Panc1 (cell line): ENCODE data around the gene GRIK4.

Source experiments
- POLR2AphosphoS5 ChIP-seq: IDR thresholded peaks from 2 replicates; pipeline ENCODE4 v1.6.1; 2012; ENCODE audit warnings: mild to moderate bottlenecking, low read depth, low read length, moderate library complexity
- SIN3A ChIP-seq: IDR thresholded peaks from 2 replicates; pipeline ENCODE4 v1.6.1; 2012; ENCODE audit warnings: low read depth, mild to moderate bottlenecking, low read length, moderate library complexity, borderline replicate concordance; ENCODE audit not compliant: insufficient read depth
- TCF7L2 ChIP-seq: IDR thresholded peaks from 2 replicates; pipeline ENCODE4 v1.6.1; 2011; ENCODE audit warnings: mild to moderate bottlenecking, low read depth, low read length, inconsistent platforms
- TF ChIP-seq, protein P1 (sequence below): fragments of 450-650 bp; IDR thresholded peaks from 2 replicates; pipeline ENCODE4 v1.5.1; 2017; ENCODE audit warnings: mild to moderate bottlenecking

DNA sequence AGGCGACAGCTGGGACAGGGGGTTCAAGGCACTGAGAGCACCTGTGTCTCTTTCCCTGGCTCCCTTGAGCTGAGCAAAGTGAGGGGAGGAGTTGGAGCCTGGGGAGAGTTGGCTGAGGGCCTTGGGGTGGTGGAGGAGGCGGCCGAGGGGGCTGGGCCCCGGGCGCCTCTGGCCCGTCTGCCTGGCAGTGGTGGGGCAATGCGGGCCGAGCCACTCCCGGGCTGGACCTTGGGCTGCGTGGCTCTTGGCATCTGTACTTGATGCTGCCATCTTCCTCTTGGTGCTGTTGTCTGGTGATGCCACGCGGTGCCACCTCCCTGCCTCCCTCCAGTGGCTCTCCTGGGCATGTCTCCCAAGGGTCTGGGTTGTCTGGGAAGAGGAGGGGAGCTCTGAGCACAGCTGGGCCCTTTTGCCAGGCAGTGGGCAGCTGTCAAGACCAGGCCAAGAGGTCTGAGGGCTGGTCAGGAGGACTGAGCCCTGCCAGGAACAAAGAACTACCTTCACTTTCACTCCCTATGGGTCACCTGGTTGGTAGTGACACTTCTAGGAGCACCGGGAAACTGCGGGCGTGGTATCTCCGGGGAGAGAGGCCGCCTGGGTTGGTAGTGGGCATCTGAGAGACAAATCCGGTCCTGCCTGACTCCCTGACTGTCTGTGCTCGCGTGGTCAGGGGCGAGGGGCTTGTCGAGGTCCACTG is 1.3 kb downstream of the GRIK4 start:
- TF ChIP-seq, protein P1, sequence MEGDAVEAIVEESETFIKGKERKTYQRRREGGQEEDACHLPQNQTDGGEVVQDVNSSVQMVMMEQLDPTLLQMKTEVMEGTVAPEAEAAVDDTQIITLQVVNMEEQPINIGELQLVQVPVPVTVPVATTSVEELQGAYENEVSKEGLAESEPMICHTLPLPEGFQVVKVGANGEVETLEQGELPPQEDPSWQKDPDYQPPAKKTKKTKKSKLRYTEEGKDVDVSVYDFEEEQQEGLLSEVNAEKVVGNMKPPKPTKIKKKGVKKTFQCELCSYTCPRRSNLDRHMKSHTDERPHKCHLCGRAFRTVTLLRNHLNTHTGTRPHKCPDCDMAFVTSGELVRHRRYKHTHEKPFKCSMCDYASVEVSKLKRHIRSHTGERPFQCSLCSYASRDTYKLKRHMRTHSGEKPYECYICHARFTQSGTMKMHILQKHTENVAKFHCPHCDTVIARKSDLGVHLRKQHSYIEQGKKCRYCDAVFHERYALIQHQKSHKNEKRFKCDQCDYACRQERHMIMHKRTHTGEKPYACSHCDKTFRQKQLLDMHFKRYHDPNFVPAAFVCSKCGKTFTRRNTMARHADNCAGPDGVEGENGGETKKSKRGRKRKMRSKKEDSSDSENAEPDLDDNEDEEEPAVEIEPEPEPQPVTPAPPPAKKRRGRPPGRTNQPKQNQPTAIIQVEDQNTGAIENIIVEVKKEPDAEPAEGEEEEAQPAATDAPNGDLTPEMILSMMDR: no peak
- TF ChIP-seq POLR2AphosphoS5: no peak
- TF ChIP-seq TCF7L2: no peak
- TF ChIP-seq SIN3A: no peak
